Dermis microvascular lymphatic vessel endothelial cell (primary cell): ENCODE measurements around the gene ZNHIT2. TPM values are rescaled to one million over a fixed set of nuclear protein-coding genes. Genes with fewer than 3 reads are reported as not detected.
"Not testable (repeated sequence)": the region's sequence is repeated elsewhere in the genome, so short reads cannot be mapped to it uniquely, and the experiment has no call there.

Source experiments
- DNase-seq, 2 donors: peaks; one replicate each; pipeline versions ENCODE4 v3.0.0 to v3.0.0-alpha.2; 2010; ENCODE audit warnings: low read depth in 2 of 2
- total RNA-seq: library from RNA; depleted of rRNA; stranded (reverse); fragments of >200 nt; gene quantifications from 2 replicates; pipeline ENCODE4 v1.2.1, GENCODE V29; 2014

The ZNHIT2 gene
- total RNA-seq, 1 donor from 2014 or later: 6.3 TPM

DNA sequence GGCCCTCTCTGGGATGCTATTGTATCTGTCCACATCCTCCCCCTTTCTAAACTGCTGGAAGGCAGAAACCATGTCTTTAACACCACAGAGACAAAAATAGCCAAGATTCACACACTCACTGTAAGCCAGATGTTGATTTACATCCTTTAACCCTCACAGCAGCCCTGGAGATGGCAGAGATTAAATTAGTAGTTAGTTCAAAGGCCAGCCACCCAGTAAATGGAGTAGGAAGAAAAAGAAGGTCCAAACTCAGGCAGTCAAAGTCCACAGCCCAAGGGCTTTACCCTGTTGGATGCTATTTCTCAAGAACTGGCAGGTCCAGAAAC lies 2.1 kb upstream of the ZNHIT2 start:
- DNase-seq: no peak

DNA sequence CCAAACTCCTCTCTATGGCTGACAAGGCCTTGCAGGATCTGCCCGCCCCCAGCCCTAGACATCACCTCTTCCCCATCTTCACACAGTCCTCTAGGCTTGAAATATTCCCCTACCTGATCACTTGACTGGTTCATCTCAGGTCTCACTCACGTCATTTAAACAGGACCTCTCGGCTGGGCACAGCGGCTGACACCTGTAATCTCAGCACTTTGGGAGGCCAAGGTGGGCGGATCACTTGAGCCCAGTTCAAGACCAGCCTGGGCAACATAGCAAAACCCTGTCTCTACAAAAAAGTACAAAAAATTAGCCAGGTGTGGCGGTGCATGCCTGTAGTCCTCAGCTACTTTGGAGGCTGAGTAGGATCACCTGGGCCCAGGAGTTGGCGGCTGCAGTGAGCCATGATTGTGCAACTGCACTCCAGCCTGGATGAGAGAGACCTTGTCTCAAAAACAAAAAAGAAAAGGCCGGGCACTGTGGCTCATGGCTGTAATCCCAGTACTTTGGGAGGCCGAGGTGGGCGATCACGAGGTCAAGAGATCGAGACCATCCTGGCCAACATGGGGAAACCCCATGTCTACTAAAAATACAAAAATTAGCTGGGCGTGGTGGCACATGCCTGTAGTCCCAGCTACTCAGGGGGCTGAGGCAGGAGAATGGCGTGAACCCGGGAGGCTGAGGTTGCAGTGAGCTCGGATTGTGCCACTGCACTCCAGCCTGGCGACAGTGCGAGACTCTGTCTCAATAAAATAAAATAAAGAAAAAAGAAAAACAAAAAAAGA lies 1.6 kb upstream of the ZNHIT2 start:
- not testable (repeated sequence) for DNase-seq

DNA sequence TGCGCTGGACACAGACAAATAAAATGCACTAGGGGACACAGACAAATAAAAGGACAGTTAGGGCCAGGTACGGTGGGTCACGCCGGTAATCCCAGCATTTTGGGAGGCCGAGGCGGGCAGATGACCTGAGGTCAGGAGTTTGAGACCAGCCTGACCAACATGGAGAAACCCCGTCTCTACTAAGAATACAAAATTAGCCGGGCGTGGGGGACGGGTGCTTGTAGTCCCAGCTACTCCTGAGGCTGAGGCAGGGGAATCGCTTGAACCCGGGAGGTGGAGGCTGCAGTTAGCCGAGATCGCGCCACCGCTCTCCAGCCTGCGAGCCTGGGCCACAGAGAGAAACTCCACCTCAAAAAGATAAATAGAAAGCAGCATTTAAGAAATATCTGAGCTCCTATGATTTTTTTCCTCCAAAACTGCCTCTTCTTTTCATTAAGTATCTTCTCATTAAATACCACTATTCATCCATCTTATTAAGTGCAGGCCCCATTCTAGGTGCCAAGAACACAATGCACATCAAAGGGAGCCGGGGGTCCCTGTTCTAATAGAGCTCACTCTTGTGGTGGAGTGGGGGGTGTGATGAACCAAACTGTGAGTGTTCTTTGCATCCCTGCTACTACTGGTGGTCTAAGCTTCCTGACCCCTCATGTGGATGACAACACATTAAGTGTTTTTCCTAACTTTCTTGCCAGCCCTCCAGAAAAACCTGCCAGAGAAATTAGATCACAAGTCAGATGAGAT lies 766 bp upstream of the ZNHIT2 start:
- DNase-seq: no peak

DNA sequence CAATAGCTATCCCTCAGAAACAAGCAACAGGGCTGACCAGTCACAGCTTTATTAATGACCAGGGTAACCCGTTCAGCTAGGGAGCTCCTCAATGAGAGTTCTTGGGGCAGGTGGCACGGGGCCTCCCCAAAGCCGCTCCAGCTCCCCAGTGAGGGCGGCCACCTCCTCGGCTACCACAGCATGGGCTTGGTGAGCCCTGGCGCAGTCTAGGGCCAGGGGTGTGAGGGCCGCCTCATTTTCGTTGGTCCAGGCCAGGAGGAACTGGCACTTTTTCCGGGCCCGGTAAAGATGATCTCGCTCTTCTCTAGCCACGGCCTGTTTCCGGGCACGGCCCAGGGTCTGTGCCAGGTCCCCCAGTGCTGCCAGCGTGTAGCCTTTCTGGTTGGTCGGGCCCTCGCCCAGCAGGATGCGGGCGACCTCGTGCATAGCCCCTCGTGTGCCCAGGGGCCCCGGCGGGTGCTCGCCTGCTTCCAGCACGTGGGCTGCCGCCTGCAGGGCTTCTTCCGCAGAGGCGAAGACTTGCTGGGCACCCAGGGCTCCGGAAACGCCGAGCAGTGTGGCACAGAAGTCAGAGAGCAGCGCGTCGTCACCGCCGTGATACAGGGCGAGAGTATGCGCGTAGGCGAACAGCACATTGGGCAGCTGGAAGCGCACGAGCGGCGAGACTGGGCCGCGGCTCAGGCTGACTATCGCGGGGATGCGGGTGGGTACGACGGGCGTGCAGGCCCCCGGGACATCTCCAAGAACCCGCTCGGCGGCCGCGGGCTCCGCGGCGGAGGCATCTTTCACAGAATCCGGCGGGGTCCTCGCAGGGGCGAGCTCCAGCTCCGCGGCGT lies 913 bp downstream of the ZNHIT2 start:
- peak in 1 of 2 donors; percentile 52 for DNase-seq

- DNase-seq: no peak
Measured at GRCh38 chr11:65115361-65116082, 2.0 kb downstream of the ZNHIT2 start.

DNA sequence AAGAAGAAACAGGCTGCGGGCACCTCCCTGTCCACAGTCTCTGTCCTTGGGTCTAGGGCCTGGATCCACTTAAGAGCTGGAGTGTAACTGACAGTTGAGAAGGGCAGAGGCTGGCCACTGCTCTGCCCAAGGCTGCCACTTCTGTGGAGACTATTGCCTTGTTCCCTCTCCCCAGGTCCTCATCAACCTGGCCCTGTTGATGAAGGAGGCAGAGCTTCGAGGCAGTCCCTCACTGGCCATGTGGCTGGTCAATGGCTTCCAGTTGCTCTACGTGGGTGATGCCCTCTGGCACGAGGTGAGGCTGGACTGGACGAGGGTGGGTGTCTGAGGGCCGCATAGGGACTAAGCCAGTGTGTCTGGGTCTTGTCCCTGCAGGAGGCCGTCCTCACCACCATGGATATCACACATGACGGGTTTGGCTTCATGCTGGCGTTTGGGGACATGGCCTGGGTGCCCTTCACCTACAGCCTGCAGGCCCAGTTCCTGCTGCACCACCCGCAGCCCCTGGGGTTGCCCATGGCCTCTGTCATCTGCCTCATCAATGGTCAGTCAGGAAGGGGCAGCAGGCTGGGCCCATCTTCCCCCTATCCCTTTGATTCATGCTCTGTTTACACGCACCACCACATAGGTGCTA lies 2.8 kb downstream of the ZNHIT2 start:
- DNase-seq: no peak

GRCh38 chr11:65113839-65114238 lies 3.7 kb downstream of the ZNHIT2 start:
- no peak for DNase-seq

- DNase-seq: no peak
Measured at GRCh38 chr11:65113361-65113756, 4.1 kb downstream of the ZNHIT2 start.

DNA sequence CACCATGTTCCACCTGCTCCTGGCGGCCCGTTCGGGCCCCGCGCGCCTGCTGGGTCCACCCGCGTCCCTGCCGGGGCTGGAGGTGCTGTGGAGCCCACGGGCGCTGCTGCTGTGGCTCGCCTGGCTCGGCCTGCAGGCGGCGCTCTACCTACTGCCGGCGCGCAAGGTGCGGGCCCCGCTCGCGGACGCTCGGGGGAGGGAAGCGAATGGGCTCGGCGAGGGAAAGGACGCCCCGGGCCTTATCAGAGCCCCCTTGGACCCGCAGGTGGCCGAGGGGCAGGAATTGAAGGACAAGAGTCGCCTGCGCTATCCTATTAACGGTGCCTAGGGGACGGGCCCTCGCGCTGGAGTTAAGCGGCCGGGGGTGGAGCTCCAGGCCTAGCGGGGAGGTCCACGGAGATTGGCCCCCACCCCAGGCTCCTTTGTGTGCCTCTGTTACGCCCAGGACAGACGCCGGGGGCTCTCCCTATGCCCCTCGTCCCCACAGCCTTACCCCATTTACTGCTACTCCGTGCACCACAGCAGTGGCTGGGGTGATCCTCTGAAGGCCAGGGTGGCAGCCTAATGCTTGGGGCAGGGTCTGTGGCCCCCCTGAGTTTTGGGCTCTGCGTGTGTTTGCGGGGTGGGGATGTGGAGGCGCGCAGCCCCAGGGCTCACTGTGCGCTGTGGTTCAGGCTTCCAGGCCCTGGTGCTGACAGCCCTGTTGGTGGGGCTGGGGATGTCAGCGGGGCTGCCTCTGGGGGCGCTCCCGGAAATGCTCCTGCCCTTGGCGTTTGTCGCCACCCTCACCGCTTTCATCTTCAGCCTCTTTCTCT lies 4.7 kb downstream of the ZNHIT2 start:
- peak in 1 of 2 donors; percentile 56 for DNase-seq

- peak; percentile 75 to 93 for DNase-seq
Measured at GRCh38 chr11:65111744-65112545, 5.6 kb downstream of the ZNHIT2 start, which contains the start of gene TM7SF2. Gene TM7SF2 (plus strand): TSS chr11:65111872. CDS start chr11:65112016, 144 bp downstream.

GRCh38 chr11:65111159-65111743 lies 6.2 kb downstream of the ZNHIT2 start:
- DNase-seq: no peak

DNA sequence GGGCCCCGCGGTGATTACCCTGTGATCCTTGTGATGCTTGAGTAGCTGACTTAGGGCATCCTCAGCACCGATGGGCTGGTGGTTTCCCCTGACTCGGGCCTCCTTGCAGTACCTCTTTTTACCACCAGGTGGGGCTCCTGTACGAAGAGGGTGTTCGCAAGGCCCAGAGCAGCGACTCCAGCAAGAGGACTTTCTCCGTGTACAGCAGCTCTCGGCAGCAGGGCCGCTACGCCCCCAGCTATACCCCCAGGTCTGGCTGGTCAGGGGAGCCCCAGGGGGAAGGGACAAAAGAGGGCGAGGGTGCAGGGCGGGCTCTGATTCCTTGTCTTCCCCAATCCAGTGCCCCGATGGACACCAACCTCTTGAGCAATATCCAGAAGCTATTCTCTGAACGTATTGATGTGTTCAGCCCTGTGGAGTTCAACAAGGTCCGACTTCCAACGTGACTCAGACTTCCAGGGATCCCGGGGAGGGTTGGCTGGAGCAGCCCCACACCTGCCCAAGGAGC lies 7.1 kb downstream of the ZNHIT2 start:
- peak; percentile 41 to 77 for DNase-seq

DNA sequence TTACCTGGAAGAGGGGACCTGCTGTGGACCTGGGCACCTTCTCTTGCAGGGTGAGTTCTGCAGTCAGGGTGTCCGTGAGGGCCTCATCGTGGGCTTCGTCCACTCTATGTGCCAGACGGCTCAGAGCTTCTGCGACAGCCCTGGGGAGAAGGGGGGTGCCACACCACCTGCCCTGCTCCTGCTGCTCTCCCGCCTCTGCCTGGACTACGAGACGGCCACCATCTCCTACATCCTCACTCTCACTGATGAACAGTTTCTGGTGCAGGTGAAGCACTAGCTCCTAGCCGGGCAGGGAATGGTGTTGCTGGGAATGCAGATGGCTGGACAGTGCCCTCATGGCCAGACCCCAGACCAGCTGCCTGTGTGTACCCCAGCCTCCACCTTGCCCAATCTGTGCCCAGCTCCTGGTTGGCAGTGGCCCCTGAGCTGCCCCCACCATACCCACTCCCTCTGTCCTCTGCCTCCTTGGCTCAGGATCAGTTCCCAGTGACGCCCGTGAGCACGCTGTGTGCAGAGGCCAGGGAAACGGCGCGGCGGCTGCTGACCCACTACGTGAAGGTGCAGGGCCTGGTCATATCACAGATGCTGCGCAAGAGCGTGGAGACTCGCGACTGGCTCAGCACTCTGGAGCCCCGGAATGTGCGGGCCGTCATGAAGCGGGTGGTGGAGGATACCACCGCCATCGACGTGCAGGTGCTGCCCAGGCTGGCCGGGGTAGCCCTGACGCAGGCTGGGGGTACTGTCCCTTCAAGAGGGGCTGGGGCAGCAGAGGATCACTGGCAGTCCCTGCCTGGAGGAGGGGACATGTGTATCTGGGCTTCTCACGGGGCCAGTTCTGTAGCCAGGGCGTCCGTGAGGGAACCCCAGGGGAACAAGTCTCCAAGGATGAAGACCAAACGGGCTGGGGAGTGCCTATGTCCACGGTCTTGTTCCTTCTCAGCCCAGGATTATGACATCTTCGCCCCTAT lies 8.0 kb downstream of the ZNHIT2 start:
- DNase-seq: no peak

- no peak for DNase-seq
Measured at GRCh38 chr11:65108469-65109123, 8.9 kb downstream of the ZNHIT2 start.

DNA sequence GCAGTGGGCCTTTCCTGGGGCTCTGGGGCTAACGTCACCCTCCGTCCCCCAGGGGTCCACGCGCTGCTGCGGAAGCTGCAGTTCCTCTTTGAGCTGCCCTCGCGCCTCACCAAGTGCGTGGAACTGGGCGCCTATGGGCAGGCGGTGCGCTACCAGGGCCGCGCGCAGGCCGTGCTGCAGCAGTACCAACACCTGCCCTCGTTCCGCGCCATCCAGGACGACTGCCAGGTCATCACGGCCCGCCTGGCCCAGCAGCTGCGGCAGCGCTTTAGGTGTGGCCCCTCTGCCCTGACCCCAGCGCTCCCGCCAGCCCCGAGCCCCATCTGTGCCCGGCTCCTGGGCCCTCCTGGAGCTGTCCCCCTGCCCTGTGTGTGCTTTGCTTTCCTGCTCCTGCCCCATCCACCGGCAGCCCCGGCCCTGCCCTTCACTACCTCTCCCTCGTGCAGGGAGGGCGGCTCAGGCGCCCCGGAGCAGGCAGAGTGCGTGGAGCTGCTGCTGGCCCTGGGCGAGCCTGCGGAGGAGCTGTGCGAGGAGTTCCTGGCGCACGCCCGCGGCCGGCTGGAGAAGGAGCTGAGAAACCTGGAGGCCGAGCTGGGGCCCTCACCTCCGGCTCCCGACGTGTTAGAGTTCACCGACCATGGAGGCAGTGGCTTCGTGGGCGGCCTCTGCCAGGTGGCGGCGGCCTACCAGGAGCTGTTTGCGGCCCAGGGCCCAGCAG lies 9.6 kb downstream of the ZNHIT2 start:
- no peak for DNase-seq

DNA sequence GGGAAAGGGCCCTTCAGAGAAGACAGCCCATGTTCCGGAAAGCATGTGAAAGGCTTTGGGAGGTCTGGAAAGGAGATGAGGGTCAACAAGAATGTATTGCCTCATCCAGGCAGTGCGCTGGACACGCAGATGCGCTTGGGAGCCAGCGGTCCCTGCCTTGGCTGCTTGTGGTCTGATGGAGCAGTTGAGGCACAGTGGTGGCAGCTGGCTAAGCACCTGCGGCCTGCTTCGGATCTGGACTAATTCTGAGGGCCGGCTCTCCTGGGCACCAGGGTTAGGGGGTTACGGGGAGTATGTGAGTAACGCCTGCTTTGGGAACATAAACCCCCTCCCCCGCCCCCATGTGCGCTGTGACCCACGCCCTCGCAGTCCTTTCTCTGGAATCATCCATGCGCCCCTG lies 10.4 kb downstream of the ZNHIT2 start:
- DNase-seq: no peak
